ENCODE data around the gene SLC13A4.
"Not testable (repeated sequence)": the region's sequence is repeated elsewhere in the genome, so short reads cannot be mapped to it uniquely, and the experiment has no call there.

The SLC13A4 gene

DNA sequence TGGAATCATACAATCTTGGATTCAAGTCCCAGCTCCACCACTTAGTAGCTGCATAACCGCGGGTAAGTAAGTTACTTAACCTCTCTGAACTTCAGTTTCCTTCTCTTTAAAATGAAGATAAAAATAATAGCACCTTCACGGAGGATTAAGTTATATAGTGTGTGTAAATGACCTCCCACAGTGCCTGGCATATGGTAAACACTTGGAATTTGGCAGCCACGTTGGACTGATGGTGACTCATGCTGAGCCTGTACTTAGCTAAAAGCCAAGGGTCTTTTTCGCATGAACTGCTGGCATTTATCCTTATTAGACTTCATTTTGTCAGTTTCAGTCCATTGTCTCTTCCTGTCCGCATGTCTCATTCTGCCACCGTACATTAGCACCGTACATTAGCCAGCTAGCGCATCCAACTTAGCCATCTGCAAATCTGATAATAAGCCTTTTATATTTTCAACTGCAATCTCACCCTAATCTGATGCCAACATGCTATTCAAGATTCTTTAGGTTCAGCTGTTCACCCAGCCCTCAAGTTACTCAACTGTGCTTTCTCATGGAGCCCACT lies 11.2 kb downstream of the SLC13A4 start:
- DNase-seq: no peak

DNA sequence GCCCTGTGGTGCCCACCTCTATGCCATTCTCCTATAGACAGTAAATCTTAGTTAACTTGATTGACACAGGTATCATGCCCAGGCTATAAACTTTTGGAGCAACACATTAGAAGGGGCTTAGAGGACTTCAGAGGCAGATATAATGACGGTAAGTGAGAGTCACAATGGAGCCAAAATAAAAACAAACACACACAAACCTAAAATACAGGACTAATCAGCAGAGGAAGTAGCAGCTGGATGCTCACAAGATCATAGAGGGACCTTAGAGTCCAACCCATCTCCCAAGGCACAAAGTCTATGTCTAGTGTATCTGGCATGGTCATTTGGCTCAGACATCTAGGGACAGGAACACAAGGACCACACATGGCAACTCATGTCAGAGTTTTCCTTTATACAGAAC lies 12.3 kb downstream of the SLC13A4 start:
- DNase-seq: no peak

DNA sequence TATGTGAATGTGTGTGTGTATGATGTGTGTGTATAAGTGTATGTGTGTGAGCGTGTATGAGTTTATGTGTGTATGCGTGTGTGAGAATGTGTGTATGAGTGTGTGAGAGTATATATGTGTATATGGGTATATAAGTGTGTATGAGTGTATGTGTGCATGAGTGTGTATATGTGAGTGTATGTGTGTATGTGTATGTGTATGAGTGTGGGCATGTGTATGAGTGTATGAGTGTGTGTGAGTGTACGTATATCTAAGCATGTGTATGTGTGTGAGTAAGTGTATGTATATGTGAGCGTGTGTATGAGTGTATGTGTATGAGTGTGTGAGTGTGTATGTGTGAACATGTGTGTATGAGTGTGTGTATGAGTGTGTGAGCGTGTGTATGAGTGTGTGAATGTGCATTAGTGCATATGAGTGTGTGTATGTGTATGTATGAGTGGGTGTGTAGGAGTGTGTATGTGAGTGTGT lies 12.9 kb downstream of the SLC13A4 start:
- DNase-seq: no peak

DNA sequence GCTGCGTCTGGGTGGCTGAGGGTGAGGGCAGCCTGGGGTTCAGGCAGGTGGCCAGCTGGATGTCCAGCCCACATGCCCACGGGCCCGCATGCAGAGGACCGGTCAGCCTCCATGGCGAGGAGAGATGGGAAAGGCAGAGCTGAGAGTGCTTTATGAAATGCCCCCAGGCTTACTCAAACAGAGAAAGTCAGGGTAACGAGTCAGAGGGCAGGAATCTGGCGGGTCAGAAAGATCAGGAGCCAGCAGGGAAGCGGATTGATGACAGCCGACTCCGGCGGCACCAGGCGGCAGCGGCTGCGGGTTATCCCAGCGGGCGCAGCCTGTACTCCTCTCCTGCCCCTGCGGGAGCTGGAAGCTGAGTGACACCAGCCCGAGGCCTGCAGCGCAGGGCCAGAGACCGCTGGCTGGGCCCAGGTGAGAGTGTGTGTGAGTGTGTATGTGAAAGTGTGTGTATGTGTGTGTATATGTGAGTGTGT lies 13.4 kb downstream of the SLC13A4 start:
- no peak for DNase-seq

DNA sequence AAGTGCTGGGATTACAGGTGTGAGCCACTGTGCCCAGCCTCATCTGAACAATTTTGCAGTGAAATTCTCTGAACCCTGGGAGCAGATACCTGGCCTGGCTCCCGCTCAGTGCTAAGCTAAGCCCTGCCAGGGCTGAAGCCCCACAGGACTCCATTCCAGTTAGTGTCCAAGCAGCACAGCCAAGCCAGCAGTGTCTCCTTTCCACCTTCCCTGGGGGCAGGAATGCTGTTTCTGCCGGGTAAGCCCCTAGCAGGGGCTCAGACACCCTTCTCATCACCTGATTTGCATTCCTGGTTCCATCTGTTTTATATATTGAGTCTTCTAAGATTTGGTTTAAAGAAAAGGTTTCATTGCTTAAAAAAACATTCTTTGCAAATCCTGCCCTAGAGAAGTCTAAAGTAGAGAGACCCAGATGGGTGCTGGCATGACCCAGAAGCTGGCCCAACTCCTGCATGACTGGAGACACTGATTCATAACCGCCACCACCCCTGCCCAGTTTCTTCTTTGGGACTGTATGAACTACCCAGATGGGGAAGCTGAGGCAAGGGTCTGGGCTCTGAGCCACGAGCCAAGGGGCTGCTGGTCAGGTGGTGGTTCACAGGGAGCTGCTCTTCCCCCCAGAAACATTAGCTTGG lies 14.0 kb downstream of the SLC13A4 start:
- DNase-seq: no peak

DNA sequence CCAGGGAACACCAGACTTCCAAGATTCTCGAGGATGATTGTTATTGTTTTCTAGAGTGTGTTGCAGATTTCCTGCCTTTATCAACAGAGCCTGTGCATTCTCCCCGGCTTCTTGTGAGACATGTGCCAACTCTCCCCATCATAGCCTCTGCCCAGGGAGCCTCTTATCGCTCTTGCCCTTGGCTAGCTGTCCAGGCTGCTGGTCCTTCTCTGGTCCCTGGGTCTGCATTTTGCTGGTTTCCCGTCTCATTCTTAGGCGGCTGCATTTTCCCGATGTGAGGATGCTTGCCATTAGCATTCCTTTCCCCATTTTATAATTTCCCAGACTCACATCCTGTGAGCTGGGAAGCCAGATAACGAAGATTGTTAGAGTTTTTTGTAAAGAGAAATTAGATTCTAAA lies 15.2 kb downstream of the SLC13A4 start:
- no peak for DNase-seq

DNA sequence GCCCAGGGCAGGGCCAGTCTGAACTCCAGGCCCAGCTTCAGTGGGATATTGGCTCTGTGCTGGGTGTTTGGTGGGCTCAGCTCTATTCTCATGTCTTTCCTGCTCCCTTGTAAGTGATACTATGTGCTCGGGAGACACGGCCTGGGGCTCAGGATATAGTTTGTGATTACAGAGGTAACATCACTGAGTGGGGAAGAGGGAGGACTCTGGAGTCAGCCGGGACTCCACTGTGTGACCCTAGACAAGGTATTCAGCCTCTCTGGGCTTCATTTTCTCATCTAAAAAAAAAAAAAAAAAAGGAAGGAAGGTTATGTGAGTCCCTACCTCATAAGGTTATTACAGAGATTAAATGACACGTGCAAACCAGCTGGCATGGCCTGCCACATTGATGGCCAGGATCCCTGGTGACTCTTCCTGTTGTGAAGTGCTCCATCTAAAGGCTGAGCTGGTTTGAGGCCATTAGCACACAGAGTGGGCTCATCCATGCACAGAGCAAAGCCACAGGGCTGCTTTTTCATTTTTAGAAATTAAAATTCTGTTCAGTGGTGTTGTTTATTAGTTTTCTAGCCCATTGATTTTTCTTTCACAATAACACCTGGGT lies 15.7 kb downstream of the SLC13A4 start:
- no peak for DNase-seq

DNA sequence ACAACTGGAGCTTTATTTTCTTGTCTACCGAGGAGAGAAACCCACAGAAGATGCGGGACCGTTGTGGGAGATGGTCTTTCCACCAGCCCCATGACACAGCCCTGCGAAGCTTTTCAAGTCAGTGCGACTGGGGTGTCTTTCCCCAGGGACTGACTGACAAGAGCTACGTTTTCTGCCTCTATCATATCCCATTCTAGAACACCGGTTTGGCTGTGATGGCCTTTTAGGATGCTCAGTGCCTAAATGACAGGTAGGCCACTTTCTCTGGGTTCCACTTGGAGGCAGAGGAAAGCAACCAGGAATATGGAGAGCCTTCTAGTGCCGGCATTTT lies 16.9 kb downstream of the SLC13A4 start:
- DNase-seq: no peak

DNA sequence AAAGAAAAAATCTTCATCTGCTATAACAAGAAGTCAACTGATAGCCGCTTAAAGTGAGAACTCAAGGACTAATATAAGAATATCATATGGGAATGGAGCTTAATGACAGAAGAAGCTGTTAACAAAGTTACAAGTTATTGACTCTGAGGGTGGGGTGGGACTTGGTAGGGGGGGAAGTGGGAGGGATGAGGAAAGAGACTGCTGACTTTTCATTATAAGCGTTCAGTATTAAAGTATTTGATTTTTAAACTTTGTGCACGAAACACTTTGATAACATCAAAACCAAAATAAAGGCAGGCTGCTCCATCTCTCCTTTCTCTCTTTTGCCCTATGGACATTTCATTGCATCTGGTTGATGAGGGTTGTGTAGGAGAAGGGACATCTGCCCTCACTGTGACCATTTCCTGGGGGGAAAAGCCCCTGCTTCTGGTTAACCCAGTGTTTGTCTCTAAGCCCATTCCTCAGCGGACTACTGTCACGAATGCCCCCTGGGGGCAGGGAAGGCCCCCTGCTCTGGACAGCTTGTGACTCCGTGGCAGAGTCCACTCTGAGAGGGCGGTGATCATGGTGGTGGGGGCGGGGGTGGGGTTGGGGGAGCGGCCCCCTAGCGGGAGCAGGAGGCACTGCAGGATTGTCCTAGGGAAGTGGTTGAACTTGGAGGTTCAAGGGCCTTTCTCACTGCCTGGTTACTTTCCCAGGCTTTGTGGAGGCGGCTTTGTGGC lies 17.4 kb downstream of the SLC13A4 start:
- no peak for DNase-seq

DNA sequence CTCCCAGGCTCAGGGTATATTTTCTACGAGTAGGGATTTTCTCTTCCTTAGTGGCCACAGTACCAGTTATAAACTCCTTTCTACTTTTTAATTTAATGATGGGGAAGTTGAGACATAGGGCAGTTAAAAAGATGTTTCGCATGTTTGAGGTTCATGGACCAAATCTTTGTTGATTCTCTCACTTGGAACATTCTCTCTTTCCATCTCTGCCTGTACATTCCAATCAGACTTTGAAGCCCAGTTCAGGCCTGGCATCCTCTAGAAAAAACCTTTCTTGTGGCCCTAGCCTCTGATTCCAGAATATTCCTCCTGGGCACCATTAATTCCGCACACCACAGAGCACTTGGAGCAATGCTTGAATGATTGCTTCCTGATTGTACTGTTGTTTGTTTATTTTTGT lies 18.5 kb downstream of the SLC13A4 start:
- DNase-seq: no peak

DNA sequence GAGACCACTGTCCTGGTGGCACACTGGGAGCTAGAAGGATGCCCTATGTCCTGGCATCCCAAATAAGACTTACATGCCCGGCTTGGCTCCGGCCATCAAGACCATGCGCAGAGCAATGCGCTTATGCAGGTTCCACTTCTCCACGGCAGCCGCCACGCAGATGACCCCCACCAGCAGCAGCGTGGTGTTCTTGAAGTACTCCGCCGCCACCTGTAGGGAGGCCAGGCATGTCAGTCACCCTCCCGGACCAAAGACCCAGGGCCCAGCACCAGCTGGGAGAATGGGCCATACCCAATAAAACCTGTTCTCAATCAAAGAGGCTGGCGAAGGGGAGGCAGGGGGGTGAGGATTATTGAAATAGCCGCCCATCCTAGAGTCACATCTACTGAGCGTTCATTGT lies 19.9 kb downstream of the SLC13A4 start:
- no peak for DNase-seq

DNA sequence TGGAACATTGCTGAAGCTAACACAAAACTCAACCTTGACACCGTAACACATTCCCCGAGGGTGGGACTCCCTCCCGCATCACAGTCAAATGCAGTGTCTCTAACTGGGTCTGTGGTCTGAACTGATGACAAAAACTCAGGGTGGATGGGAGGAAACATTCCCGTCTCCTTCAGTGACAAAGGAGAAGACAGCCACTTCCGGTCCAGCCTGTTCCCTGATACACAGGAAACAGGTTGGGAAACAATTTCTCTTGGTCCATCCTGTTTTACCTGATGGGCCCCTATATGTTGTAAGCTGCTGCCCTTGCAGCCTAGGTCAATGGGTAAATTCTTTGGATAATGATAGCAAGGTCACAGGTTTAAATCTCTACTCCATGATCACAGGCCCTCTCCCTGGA lies 20.4 kb downstream of the SLC13A4 start:
- no peak for DNase-seq

DNA sequence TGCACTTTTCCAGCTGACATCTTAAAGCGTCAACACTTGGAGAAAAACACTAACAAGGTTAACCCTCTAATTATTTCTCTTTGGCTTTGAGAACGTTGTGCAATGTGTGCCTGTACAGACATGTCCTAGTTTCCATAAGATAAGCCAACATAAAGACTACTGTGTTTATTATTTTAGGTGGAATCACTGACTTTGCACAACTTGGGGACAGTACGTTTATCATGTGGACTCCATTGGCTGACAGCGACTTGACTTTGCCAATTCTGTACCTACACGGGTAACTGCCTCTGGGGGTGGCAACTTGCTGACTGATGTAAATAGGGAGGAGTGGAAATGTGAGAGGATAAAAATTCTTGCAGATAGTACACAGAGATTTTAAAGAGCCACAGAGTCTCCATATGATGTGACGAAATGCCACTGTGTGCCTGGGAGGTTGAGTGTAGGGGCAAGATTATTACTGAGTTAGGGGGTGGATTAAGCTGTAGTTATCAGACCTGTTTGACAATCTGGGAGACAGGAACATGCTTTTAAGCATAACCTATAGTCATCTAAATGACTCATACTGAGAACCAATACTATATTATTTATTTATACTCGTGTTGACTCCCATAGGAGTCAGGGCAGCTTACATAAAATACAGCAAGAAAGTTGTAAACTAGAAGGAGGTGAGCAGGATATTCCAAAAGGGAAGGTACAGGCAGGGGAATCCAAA lies 21.0 kb downstream of the SLC13A4 start:
- DNase-seq: no peak

DNA sequence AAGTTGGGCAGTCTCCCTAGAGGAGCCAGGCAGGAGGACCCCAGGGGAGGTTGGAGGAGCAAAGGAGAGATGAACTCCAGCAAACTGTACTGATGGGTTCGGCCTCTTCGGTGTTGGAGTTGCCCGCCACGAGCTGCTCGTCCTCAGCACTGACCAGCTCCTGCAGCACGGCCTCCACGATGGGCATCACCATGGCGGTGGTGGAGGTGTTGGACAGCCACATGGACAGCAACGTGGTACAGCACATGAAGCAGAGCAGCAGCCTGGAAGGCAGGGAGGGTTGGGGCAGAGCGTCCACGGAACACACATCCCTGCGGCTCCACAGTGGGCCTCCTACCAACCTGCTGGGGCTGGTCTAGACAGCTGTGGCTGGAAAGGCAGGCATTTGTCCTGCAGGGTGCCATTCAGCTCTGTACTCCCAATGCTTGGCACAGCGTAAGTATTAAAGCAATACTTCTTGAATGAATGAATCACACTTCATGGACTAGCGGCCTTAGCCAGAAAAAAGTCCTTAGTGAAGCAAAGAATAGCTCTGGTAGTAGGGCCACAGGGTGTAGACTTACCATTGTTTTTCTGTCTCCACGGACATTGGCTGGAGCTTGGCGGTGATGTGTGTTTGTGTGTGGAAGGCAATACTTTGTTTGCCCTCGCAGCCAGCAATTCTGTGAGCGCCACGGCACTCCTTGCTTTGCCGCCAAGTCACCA lies 21.8 kb downstream of the SLC13A4 start:
- DNase-seq: no peak

DNA sequence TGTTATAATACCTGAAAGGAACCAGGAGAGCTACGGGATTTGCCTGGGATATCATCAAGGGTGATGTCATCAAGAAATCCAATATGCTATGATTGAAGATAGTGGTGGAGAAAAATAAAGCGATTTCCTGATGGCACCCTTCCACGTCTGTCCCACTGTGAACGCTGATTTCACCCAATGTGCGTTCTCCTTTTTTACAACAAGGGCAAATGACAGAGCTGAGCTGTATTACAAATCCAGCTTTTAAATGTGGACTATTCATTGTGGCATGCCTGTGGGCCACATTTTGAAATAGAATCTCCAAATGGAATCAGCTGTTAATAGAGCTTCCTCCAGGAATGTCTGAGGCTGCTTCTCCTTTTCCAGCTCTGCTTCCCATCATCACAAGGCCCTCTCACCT lies 23.3 kb downstream of the SLC13A4 start:
- DNase-seq: no peak

DNA sequence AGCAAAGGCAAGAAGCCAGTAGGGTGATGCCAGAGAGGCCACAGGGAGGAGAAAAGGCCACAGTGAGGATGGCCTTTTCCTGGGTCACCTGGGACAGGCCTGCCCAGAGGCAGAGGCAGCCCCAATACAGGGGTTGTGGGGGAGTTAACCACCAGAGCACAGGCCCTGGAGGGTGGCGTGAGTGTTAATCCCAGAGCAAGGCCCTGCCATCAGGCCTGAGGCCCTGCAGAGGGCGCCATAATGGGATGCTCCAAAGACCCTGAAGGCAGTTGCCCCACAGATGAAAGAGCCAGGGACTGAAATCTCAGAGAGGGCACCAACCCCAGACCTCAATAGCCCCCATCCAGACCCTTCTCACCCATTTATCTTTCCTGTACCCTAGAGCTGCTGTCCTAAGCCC lies 23.9 kb downstream of the SLC13A4 start:
- DNase-seq: no peak

DNA sequence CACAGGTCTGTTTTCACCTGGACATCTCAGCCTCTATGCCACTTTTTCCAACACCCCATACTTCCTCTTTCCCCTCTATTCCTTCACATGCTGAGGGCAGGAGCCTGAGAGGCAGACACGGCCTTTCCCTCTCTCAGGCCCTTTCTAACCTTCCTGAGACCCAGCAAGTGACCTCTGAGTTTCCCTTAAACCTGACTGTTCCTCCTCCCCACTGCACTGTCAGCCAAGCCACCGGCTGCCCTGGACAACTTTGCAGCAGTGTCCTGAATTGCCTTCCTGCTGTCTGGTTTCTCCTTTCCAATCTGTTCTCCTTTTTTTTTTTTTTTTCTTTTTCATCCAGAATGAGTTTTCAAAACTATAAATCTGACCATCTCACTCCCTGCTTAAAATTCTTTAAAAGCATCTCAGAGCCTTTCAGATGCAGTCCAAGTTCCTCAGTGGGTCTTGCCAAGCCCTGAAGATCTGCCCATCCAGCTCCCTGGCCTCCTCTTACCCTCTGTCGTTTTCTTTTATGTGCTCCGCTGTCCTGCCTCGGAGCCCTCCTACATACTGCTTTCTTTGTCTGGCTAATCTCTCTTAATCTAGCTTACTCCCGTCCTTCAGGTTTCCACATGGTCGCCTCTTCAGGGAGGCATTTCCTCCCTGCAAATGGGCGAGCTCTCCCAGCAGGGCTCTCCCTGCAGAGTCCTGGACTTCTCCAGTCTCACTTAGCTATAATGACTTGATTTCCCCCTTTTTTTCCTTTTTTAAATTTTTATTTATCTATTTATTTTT lies 30.5 kb downstream of the SLC13A4 start:
- no peak for DNase-seq

DNA sequence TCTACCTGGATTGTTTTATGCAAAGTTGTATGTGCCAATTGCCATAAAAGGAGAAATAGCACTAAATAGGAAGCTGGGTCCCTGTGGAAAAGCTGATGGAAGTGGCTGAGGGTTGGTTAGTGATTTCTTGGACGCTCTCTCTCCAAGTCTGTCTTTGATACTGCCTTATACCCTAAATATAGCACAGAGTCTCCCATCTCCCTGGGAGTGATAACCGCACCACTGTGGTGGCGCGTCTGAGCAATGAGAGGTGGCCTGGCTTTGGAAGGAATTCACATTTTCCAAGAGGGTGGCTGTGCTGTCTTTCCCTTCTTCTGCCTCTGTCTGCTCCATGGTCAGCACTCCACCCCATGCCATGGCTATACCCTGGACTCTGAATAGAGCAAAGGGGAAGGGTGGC lies 34.4 kb downstream of the SLC13A4 start:
- no peak for DNase-seq

DNA sequence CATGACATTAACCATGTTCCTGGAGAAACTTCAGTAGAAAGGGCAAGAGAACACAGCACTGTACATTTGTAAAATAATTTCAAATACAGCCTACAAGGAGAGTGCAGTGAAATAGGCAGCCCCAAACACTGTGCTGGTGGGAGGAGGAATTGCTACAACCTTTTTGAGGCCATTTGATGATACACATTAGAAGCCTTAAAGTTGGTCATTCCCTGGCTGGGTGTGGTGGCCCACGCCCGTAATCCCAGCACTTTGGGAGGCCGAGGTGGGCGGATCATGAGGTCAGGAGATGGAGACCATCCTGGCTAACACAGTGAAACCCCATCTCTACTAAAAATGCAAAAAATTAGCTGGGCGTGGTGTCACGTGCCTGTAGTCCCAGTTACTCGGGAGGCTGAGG lies 35.4 kb downstream of the SLC13A4 start:
- not testable (repeated sequence) for DNase-seq

DNA sequence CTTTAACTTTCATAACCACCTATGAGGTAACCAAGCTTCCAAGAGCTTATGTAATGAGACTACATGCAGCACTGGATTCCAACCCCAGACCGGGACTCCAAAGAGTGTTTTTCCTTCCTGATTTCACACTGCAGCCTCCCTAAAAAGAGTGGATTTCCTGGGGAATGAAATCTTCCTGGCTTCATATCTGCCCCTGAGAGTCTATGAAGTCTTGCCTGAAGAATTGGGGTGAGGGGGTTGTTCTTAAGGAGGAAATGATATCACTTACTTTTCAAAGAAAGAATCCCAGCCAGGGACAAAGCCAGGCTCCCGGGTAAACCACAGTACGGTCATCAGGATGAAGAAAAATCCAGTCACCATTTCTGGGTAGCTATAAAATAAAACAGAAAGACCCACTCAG lies 35.9 kb downstream of the SLC13A4 start:
- DNase-seq: no peak

DNA sequence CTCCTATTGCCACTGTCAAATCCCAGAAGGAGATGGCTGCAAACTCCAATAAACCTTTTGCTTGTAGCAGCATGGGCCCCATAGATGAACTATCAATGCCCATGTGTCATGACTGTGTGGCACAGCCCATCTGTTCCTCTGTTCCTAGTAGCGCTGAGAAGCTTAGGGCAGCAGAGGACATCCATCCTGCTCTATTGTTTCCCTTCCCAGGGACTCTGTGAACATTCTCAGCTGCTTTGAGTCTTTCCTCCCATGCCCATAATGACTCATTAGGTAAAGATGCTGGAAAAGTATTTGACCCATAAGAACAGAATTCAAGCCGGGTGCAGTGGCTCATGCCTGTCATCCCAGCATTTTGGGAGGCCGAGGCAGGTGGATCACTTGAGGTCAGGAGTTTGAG lies 37.4 kb downstream of the SLC13A4 start:
- DNase-seq: no peak

DNA sequence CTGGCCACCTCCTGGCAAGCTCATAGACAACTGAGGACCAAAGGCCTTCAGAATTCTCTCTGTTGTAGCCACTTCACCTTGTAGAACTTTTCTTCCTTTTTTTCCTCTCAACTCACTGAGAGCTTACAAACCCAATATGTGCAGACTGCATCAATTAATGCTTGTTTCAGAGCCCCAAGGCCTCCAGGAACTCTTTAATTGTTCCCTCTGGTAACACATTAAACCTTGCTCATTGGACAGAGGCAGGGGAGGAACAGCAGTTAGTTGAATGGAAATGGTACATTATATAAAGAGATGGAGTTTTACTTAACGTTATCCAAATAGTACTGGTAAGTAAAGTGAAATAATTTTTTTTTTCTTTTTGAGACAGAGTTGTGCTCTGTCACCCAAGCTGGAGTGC lies 40.5 kb downstream of the SLC13A4 start:
- no peak for DNase-seq

All from right forelimb (tissue), 1 donor.